Skeletal muscle satellite cell (primary cell): ENCODE results near the gene PA2G4.

Experiments used
- H3K27me3 ChIP-seq: 2 replicates; pipeline ENCODE4 v1.7.0; 2013; ENCODE audit warnings: low read length; ENCODE audit not compliant: control insufficient read depth, insufficient read depth
- H3K36me3 ChIP-seq: 2 replicates; pipeline ENCODE4 v1.7.0; 2013; ENCODE audit warnings: mild to moderate bottlenecking, control low read depth, low read length; ENCODE audit not compliant: insufficient read depth
- H3K4me1 ChIP-seq: 2 replicates; pipeline ENCODE4 v1.7.0; 2013; ENCODE audit warnings: low read length; ENCODE audit not compliant: control insufficient read depth, insufficient read depth
- H3K4me2 ChIP-seq: 2 replicates; pipeline ENCODE4 v1.7.0; 2013; ENCODE audit warnings: mild to moderate bottlenecking, low read length
- H3K4me3 ChIP-seq: 2 replicates; pipeline ENCODE4 v1.7.0; 2013; ENCODE audit warnings: low read length
- H3K9ac ChIP-seq: 2 replicates; pipeline ENCODE4 v1.7.0; 2013; ENCODE audit warnings: mild to moderate bottlenecking, low read depth, low read length, moderate library complexity
- H3K9me3 ChIP-seq: replicated peaks from 2 replicates; pipeline ENCODE4 v1.7.0; 2013; ENCODE audit warnings: mild to moderate bottlenecking, control low read depth, low read length

The PA2G4 gene

GRCh38 chr12:56128670-56129205, 24.4 kb downstream of the PA2G4 start:
- no peaks in the 10 kb centered on the region for H3K9me3 ChIP-seq
- H3K9ac ChIP-seq = peak overlapping the region; percentile 82
- peak overlapping the region; percentile 87 for H3K4me2 ChIP-seq
- no peaks in the 10 kb centered on the region for H3K27me3 ChIP-seq
- H3K36me3 ChIP-seq = peaks cover 33% of the 10 kb centered on the region
- H3K4me1 ChIP-seq = peaks cover 29% of the 10 kb centered on the region
- H3K4me3 ChIP-seq = peak overlapping the region; percentile 83

GRCh38 chr12:56129206-56129941, 25.0 kb downstream of the PA2G4 start:
- Histone ChIP-seq H3K4me2 (peak overlapping the region; percentile 87), H3K4me1 (peaks cover 29% of the 10 kb centered on the region), H3K9ac (peak overlapping the region; percentile 82), H3K36me3 (peaks cover 40% of the 10 kb centered on the region), H3K9me3 (no peaks in the 10 kb centered on the region), H3K27me3 (no peaks in the 10 kb centered on the region), H3K4me3 (peak overlapping the region; percentile 83)

- Histone ChIP-seq H3K4me3 (peak overlapping the region; percentile 83), H3K4me1 (peaks cover 29% of the 10 kb centered on the region), H3K36me3 (peaks cover 41% of the 10 kb centered on the region), H3K4me2 (peak overlapping the region; percentile 87), H3K9me3 (no peaks in the 10 kb centered on the region), H3K27me3 (no peaks in the 10 kb centered on the region), H3K9ac (peak overlapping the region; percentile 82)
Observed at GRCh38 chr12:56129942-56130495, 25.7 kb downstream of the PA2G4 start.

- Histone ChIP-seq H3K4me2 (no peak overlapping the region), H3K9ac (no peak overlapping the region), H3K4me3 (no peak overlapping the region), H3K4me1 (peaks cover 28% of the 10 kb centered on the region), H3K27me3 (no peaks in the 10 kb centered on the region), H3K36me3 (peaks cover 44% of the 10 kb centered on the region), H3K9me3 (no peaks in the 10 kb centered on the region)
Observed at GRCh38 chr12:56130876-56131275, 26.5 kb downstream of the PA2G4 start.

- Histone ChIP-seq H3K4me1 (peaks cover 6% of the 10 kb centered on the region), H3K9ac (no peak overlapping the region), H3K36me3 (peaks cover 83% of the 10 kb centered on the region), H3K4me3 (no peak overlapping the region), H3K4me2 (no peak overlapping the region), H3K9me3 (no peaks in the 10 kb centered on the region), H3K27me3 (no peaks in the 10 kb centered on the region)
Observed at GRCh38 chr12:56134897-56135296, 30.5 kb downstream of the PA2G4 start.

GRCh38 chr12:56137853-56138571, 33.7 kb downstream of the PA2G4 start:
- Histone ChIP-seq H3K4me1 (no peaks in the 10 kb centered on the region), H3K9ac (no peak overlapping the region), H3K36me3 (peaks cover 77% of the 10 kb centered on the region), H3K4me2 (no peak overlapping the region), H3K27me3 (no peaks in the 10 kb centered on the region), H3K4me3 (no peak overlapping the region), H3K9me3 (no peaks in the 10 kb centered on the region)

- Histone ChIP-seq H3K4me3 (no peak overlapping the region), H3K4me1 (no peaks in the 10 kb centered on the region), H3K9ac (no peak overlapping the region), H3K27me3 (no peaks in the 10 kb centered on the region), H3K4me2 (no peak overlapping the region), H3K9me3 (no peaks in the 10 kb centered on the region), H3K36me3 (peaks cover 67% of the 10 kb centered on the region)
Observed at GRCh38 chr12:56141946-56142784, 37.8 kb downstream of the PA2G4 start.

- H3K4me1 ChIP-seq = no peaks in the 10 kb centered on the region
- no peak overlapping the region for H3K4me3 ChIP-seq
- peaks cover 56% of the 10 kb centered on the region for H3K36me3 ChIP-seq
- no peaks in the 10 kb centered on the region for H3K9me3 ChIP-seq
- no peaks in the 10 kb centered on the region for H3K27me3 ChIP-seq
- H3K9ac ChIP-seq = no peak overlapping the region
- no peak overlapping the region for H3K4me2 ChIP-seq
Observed at GRCh38 chr12:56143217-56143616, 38.9 kb downstream of the PA2G4 start.

- H3K27me3 ChIP-seq = no peaks in the 10 kb centered on the region
- H3K4me1 ChIP-seq = no peaks in the 10 kb centered on the region
- no peak overlapping the region for H3K4me2 ChIP-seq
- no peak overlapping the region for H3K9ac ChIP-seq
- H3K9me3 ChIP-seq = no peaks in the 10 kb centered on the region
- peaks cover 50% of the 10 kb centered on the region for H3K36me3 ChIP-seq
- H3K4me3 ChIP-seq = no peak overlapping the region
Observed at GRCh38 chr12:56143870-56144269, 39.5 kb downstream of the PA2G4 start.

GRCh38 chr12:56145217-56145616, 40.9 kb downstream of the PA2G4 start:
- Histone ChIP-seq H3K9me3 (no peaks in the 10 kb centered on the region), H3K9ac (no peak overlapping the region), H3K4me1 (peaks cover under 1% of the 10 kb centered on the region), H3K27me3 (no peaks in the 10 kb centered on the region), H3K4me3 (no peak overlapping the region), H3K36me3 (peaks cover 38% of the 10 kb centered on the region), H3K4me2 (no peak overlapping the region)
